Measurements from ENCODE around the gene FOXQ1. TPM values are rescaled to one million over a fixed set of nuclear protein-coding genes. Genes with fewer than 3 reads are reported as not detected.
"Not testable (repeated sequence)": the region's sequence is repeated elsewhere in the genome, so short reads cannot be mapped to it uniquely, and the experiment has no call there.

FOXQ1 gene
- total RNA-seq, 1 experiment from 2014 or later: 55.8 TPM

DNA sequence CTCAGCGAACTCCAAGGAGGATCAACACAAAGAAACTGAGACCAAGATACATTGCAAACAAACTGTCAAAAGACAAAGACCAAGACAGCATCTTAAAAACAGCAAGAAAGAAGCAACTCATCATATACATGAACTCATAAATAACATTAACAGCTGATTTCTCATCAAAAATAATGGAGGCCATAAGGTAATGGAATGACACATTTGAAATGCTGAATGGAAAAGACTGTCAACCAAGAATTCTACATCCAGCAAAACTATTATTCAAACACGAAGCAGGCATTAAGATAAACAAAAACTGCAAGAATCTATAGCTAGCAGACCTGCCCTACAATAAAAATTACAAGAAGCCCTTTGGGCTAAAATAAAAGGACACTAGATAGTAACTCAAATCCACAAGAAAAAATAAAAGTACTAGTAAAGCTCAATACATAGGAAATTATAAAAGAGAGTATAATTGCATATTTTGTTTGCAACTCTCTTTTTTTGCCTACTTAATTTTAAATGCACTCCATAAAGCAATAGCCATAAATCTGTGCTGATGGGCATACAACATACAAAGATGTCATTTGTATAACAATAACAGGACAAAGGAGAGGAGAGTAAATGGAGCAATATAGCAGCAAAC lies 39.6 kb downstream of the FOXQ1 start:
- CTCF ChIA-PET: no interaction called here
- no peaks in the 10 kb centered on the region for H3K79me2 ChIP-seq (ENCODE audit: low read depth)
- no peak for TF ChIP-seq EZH2 (IDR thresholded peaks at IDR 0.05; ENCODE audit: low read depth)
- TF ChIP-seq, protein P1, sequence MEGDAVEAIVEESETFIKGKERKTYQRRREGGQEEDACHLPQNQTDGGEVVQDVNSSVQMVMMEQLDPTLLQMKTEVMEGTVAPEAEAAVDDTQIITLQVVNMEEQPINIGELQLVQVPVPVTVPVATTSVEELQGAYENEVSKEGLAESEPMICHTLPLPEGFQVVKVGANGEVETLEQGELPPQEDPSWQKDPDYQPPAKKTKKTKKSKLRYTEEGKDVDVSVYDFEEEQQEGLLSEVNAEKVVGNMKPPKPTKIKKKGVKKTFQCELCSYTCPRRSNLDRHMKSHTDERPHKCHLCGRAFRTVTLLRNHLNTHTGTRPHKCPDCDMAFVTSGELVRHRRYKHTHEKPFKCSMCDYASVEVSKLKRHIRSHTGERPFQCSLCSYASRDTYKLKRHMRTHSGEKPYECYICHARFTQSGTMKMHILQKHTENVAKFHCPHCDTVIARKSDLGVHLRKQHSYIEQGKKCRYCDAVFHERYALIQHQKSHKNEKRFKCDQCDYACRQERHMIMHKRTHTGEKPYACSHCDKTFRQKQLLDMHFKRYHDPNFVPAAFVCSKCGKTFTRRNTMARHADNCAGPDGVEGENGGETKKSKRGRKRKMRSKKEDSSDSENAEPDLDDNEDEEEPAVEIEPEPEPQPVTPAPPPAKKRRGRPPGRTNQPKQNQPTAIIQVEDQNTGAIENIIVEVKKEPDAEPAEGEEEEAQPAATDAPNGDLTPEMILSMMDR (conservative IDR thresholded peaks at IDR 0.05): no peak
- DNase-seq: no peak
- no peaks in the 10 kb centered on the region for H4K20me1 ChIP-seq (ENCODE audit: insufficient read depth)
- no peaks in the 10 kb centered on the region for H3F3A ChIP-seq (ENCODE audit: insufficient read depth, low read depth)
- no peak overlapping the region for H3K27ac ChIP-seq
- POLR2A ChIA-PET (ENCODE audit: unreplicated experiment): no interaction called here
- intact Hi-C loops (cut with micrococcal nuclease; ENCODE audit: unreplicated experiment): no loop called here
- 0 out of 2 replicates have a peak, but pooled peaks cover 12% of the 10 kb centered on the region for H3K9me3 ChIP-seq (ENCODE audit: insufficient read depth, low read depth)
- H3K9me2 ChIP-seq (ENCODE audit: insufficient read depth): no peaks in the 10 kb centered on the region
- no peaks in the 10 kb centered on the region for H3K4me1 ChIP-seq (replicated peaks; ENCODE audit: insufficient read depth)
- no peak overlapping the region for H2AFZ ChIP-seq
- BruUV-seq (replicated peaks): no TSS peak
- no peak overlapping the region for H3K4me2 ChIP-seq
- no peaks in the 10 kb centered on the region for H3K27me3 ChIP-seq (ENCODE audit: insufficient read depth, low read depth)
- no peaks in the 10 kb centered on the region for H3K36me3 ChIP-seq (ENCODE audit: low read depth)
- H3K4me3 ChIP-seq: no peak overlapping the region

DNA sequence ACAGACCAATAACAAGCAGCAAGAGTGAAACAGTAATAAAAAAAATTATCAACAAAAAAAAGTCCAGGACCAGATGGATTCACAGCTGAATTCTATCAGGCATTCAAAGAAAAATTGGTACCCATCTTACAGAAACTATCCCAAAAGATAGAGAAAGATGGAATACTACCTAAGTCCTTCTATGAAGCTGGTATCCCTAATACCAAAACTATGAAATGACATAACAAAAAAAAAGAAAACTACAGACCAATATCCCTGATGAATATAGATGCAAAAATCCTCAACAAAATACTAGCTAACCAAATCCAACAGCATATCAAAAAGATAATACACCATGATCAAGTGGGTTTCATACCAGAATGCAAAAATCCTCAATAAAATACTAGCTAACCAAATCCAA lies 43.2 kb downstream of the FOXQ1 start:
- CTCF ChIA-PET; intact Hi-C loops (cut with micrococcal nuclease; ENCODE audit: unreplicated experiment); H4K20me1 ChIP-seq (ENCODE audit: insufficient read depth); H3K4me2 ChIP-seq; POLR2A ChIA-PET (ENCODE audit: unreplicated experiment); BruUV-seq (replicated peaks); H3K4me1 ChIP-seq (replicated peaks; ENCODE audit: insufficient read depth); H3K27me3 ChIP-seq (ENCODE audit: insufficient read depth, low read depth); H3K9me2 ChIP-seq (ENCODE audit: insufficient read depth); H2AFZ ChIP-seq; DNase-seq; H3K79me2 ChIP-seq (ENCODE audit: low read depth); H3F3A ChIP-seq (ENCODE audit: insufficient read depth, low read depth); H3K4me3 ChIP-seq; H3K27ac ChIP-seq; H3K36me3 ChIP-seq (ENCODE audit: low read depth): not testable (repeated sequence)
- 0 out of 2 replicates have a peak, but pooled peaks cover 11% of the 10 kb centered on the region for H3K9me3 ChIP-seq (ENCODE audit: insufficient read depth, low read depth)

DNA sequence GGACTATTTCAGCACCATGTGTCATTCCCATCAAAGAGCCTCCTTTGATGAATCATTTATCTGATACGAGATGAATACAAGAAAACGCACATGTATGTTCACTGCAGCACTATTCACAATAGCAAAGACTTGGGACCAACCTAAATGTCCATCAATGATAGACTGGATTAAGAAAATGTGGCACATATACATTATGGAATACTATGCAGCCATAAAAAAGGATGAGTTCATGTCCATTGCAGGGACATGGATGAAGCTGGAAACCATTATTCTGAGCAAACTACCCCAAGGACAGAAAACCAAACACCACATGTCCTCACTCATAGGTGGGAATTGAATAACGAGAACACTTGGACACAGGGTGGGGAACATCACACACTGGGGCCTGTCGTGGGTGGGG lies 49.8 kb downstream of the FOXQ1 start:
- H3F3A ChIP-seq (ENCODE audit: insufficient read depth, low read depth); H3K27me3 ChIP-seq (ENCODE audit: insufficient read depth, low read depth); H3K79me2 ChIP-seq (ENCODE audit: low read depth); H3K4me1 ChIP-seq (replicated peaks; ENCODE audit: insufficient read depth); H3K9me3 ChIP-seq (ENCODE audit: insufficient read depth, low read depth); BruUV-seq (replicated peaks); CTCF ChIA-PET; POLR2A ChIA-PET (ENCODE audit: unreplicated experiment); H3K9me2 ChIP-seq (ENCODE audit: insufficient read depth); H3K4me2 ChIP-seq; H3K27ac ChIP-seq; H4K20me1 ChIP-seq (ENCODE audit: insufficient read depth); DNase-seq; H3K4me3 ChIP-seq; intact Hi-C loops (cut with micrococcal nuclease; ENCODE audit: unreplicated experiment); H2AFZ ChIP-seq; H3K36me3 ChIP-seq (ENCODE audit: low read depth): not testable (repeated sequence)

DNA sequence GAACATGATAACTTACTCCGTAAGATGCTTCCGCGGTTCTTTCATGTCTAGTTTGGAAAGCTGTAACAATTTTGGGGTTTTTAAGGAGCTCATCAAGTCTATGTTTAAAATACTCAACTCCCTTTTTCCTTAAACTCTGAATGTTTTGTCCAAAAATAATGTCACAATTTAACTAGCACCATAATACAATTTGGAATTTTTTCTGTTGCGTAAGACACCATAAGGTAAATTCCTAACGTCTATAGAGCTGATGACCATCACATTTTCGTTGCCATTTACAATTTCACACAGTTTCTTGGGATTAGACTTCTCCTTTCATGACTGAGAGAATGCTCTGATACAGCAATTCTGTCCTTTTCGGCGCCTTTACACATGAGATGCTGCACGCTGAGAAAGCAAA lies 50.7 kb downstream of the FOXQ1 start:
- H3K79me2 ChIP-seq (ENCODE audit: low read depth): no peaks in the 10 kb centered on the region
- H3K9me2 ChIP-seq (ENCODE audit: insufficient read depth): no peaks in the 10 kb centered on the region; the same call in 1 of the 2 replicates
- H3K9me3 ChIP-seq (ENCODE audit: insufficient read depth, low read depth): no peaks in the 10 kb centered on the region
- no peaks in the 10 kb centered on the region for H3K4me1 ChIP-seq (replicated peaks; ENCODE audit: insufficient read depth)
- no peaks in the 10 kb centered on the region for H4K20me1 ChIP-seq (ENCODE audit: insufficient read depth)
- POLR2A ChIA-PET (ENCODE audit: unreplicated experiment): no interaction called here
- BruUV-seq (replicated peaks): no TSS peak
- H2AFZ ChIP-seq: no peak overlapping the region
- DNase-seq: no peak
- CTCF ChIA-PET: no interaction called here
- TF ChIP-seq, protein P1 (conservative IDR thresholded peaks at IDR 0.05): no peak
- TF ChIP-seq EZH2 (IDR thresholded peaks at IDR 0.05; ENCODE audit: low read depth): no peak
- no peaks in the 10 kb centered on the region for H3K27me3 ChIP-seq (ENCODE audit: insufficient read depth, low read depth)
- no peaks in the 10 kb centered on the region for H3F3A ChIP-seq (ENCODE audit: insufficient read depth, low read depth)
- H3K36me3 ChIP-seq (ENCODE audit: low read depth): no peaks in the 10 kb centered on the region
- no peak overlapping the region for H3K4me3 ChIP-seq
- no peak overlapping the region for H3K4me2 ChIP-seq
- no peak overlapping the region for H3K27ac ChIP-seq
- intact Hi-C loops (cut with micrococcal nuclease; ENCODE audit: unreplicated experiment): no loop called here

Data from PC-9 (cell line).